Lung (tissue), 12 donors: ENCODE measurements around the gene ESPN. TPM values are rescaled to one million over a fixed set of nuclear protein-coding genes. Genes with fewer than 3 reads are reported as not detected.

Experiments used
- ATAC-seq: fragments of 200-7000 bp; cut with Tn5 transposase; one replicate; pipeline ENCODE4 v1.9.1; 2020; ENCODE audit warnings: moderate number of reproducible peaks; ENCODE audit not compliant: insufficient read depth, low FRiP score
- DNase-seq, 3 donors: peaks; one replicate each; pipeline ENCODE4 v3.0.0-alpha.2; 2013 to 2017
- H3K27ac ChIP-seq, 2 donors: one replicate each; pipeline ENCODE4 v1.5.1; 2013; ENCODE audit warnings: mild to moderate bottlenecking in 2 of 2, moderate library complexity in 2 of 2, control low read depth in 1 of 2, inconsistent platforms in 1 of 2, low read depth in 1 of 2, low read length in 1 of 2
- H3K27me3 ChIP-seq, 3 donors: one replicate each; pipeline ENCODE4 v1.5.1; 2013; ENCODE audit warnings: low read length in 2 of 3; ENCODE audit not compliant: control insufficient read depth in 3 of 3, insufficient read depth in 3 of 3
- H3K36me3 ChIP-seq, 4 donors: one replicate each; pipeline ENCODE4 v1.5.1; 2013; ENCODE audit warnings: low read length in 4 of 4, mild to moderate bottlenecking in 1 of 4, moderate library complexity in 1 of 4; ENCODE audit not compliant: control insufficient read depth in 4 of 4, insufficient read depth in 4 of 4
- H3K4me1 ChIP-seq, 5 donors: one replicate each; pipeline ENCODE4 v1.5.1; 2013; ENCODE audit warnings: low read length in 5 of 5, mild to moderate bottlenecking in 2 of 5, moderate library complexity in 1 of 5; ENCODE audit not compliant: control insufficient read depth in 5 of 5, insufficient read depth in 5 of 5
- H3K4me3 ChIP-seq: one replicate; pipeline ENCODE4 v1.5.1; 2013; ENCODE audit warnings: mild to moderate bottlenecking, control low read depth, moderate library complexity
- H3K9ac ChIP-seq, 2 donors: one replicate each; pipeline ENCODE4 v1.5.1; 2013; ENCODE audit warnings: low read length in 2 of 2, control low read depth in 1 of 2; ENCODE audit not compliant: insufficient read depth in 1 of 2
- H3K9me3 ChIP-seq, 4 donors: one replicate each; pipeline ENCODE4 v1.5.1; 2013; ENCODE audit warnings: low read length in 3 of 4, mild to moderate bottlenecking in 1 of 4, moderate library complexity in 1 of 4; ENCODE audit not compliant: control insufficient read depth in 4 of 4, insufficient read depth in 3 of 4
- CTCF ChIP-seq: IDR thresholded peaks from 2 replicates; pipeline ENCODE4 v1.5.1; 2012; ENCODE audit warnings: mild to moderate bottlenecking; ENCODE audit errors: control extremely low read depth, extremely low read depth
- WGBS, 2 donors: extraction: QIAGEN DNeasy Blood & Tissue Kit; methylation state at CpG; one replicate each; pipeline ENCODE4 v1.1.7; 2013; 5-methylcytosine and 5-hydroxymethylcytosine counted together
- polyA plus RNA-seq, 2 donors: library from polyadenylated mRNA; stranded (reverse); fragments of 200-250 nt; gene quantifications; one replicate each; pipeline ENCODE4 v1.2.1, GENCODE V29; 2013
- total RNA-seq, 2 donors: library from RNA; depleted of rRNA in 1 of 2; stranded (reverse); fragments of >200 nt in 1 of 2; gene quantifications; one replicate each; pipeline ENCODE4 v1.2.1, GENCODE V29; 2014 to 2021
- donor health status: control.
- donor health status: control.
- donor health status: Bipolar disorder and iron deficiency.
- donor health status: healthy.
- donor health status: DM: yes; HTN: yes; CAD: no.

Gene ESPN
- total and polyA plus RNA-seq, 4 donors, result 2.1 to 20.8 (median 7.4) TPM

DNA sequence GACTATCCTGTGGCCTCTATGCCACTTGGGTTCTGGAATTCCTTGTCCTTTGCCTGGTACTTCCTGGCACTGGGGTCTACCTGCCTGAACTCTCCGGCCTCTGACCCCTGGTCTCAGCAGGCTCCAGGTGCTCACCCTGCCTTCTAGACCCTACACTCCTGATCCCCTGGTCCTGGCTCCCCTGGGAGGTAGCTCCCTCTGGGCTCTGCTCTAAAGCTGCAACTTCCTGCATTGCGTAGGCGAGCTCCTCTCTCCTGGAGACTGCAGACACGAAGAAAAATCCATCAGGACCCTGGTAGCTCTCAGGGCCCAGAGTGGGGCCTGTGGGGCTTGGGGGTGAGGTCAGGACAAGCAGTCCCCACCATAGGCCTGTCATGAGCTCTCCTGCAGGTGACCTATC is 74.7 kb downstream of the ESPN start:
- no peak overlapping the region for H3K4me3 ChIP-seq
- no peak for TF ChIP-seq CTCF
- no peaks in the 10 kb centered on the region for H3K36me3 ChIP-seq
- DNase-seq (no peak), ATAC-seq (no peak)
- no peak overlapping the region for H3K9ac ChIP-seq
- H3K9me3 ChIP-seq, result no peaks in the 10 kb centered on the region
- H3K4me1 ChIP-seq, result peaks cover 0 to 21% (median 5%) of the 10 kb centered on the region in 5 donors
- 67 to 88% methylated on average over 4 of the region's 4 CpGs for WGBS, 2 donors
- no peak overlapping the region for H3K27ac ChIP-seq
- no peaks in the 10 kb centered on the region for H3K27me3 ChIP-seq

DNA sequence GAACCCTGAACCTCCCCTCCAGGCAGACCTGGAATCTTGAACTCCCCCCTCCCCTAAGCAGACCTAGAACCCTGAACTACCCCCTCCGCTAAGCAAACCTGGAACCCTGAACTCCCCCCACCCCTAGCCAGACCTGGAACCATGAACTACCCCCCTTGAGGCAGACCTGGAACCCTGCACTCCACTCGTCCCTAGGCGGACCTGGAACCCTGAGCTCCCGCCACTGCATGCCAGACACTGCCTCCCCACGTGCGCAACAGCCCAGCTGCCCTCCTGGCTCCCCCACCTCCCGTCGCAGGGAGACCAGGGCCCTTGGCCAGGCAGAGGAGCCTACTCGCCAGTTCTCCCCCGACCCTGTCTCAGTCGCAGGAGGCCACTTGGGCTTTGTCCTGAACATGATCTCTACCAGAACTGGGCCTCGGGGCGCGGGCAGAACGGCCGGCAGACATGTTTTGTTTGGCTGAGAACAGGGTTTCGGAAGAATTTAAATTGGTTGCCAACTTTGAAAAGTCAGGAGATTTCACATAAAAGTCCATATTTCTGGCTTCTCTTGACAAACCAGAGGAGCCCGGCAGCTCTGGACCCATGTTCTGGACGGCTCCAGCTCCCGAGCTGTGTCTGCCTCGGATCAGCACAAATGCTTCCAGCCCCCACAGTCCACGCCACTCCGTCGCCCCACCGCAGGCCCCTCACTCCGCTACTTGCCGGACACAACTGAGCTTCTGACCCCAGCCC is 76.1 kb downstream of the ESPN start:
- Histone ChIP-seq H3K4me3 (no peak overlapping the region), H3K9me3 (no peaks in the 10 kb centered on the region), H3K4me1 (peaks cover 0 to 21% (median 5%) of the 10 kb centered on the region in 5 donors), H3K9ac (no peak overlapping the region), H3K36me3 (no peaks in the 10 kb centered on the region), H3K27ac (no peak overlapping the region), H3K27me3 (no peaks in the 10 kb centered on the region)
- 84 to 89% methylated on average over 27 of the region's 27 CpGs for WGBS, 2 donors
- no peak for DNase-seq
- no peak for ATAC-seq
- no peak for TF ChIP-seq CTCF

GRCh38 chr1:6501279-6501813 is 76.8 kb downstream of the ESPN start:
- no peak for ATAC-seq
- no peak for TF ChIP-seq CTCF
- 85 to 90% methylated on average over 10 of the region's 10 CpGs for WGBS, 2 donors
- H3K27me3 ChIP-seq, result no peaks in the 10 kb centered on the region
- H3K9ac ChIP-seq, result no peak overlapping the region
- no peaks in the 10 kb centered on the region for H3K36me3 ChIP-seq
- no peak overlapping the region for H3K4me3 ChIP-seq
- DNase-seq, result no peak
- no peaks in the 10 kb centered on the region for H3K9me3 ChIP-seq
- H3K4me1 ChIP-seq, result peaks cover 0 to 21% (median 5%) of the 10 kb centered on the region in 5 donors
- no peak overlapping the region for H3K27ac ChIP-seq
